ENCODE data around the gene CDY2A.
"Not testable (repeated sequence)": the region's sequence is repeated elsewhere in the genome, so short reads cannot be mapped to it uniquely, and the experiment has no call there.

CDY2A gene

GRCh38 chrY:18025487-18025886, at the start of gene CDY2A:
TSS of gene CDY2A (plus strand) at chrY:18025787. CDS start at chrY:18026115, 328 bp downstream.
- not testable (repeated sequence) for DNase-seq

- DNase-seq: not testable (repeated sequence)
These were observed 28.0 kb upstream of the CDY2A start for GRCh38 chrY:17997586-17997985.

GRCh38 chrY:17998266-17998665, 27.3 kb upstream of the CDY2A start:
- not testable (repeated sequence) for DNase-seq

GRCh38 chrY:18023897-18024296, 1.7 kb upstream of the CDY2A start:
- DNase-seq: not testable (repeated sequence)

GRCh38 chrY:18028845-18029244, 3.3 kb downstream of the CDY2A start:
- DNase-seq: not testable (repeated sequence)

- not testable (repeated sequence) for DNase-seq
These were observed 4.6 kb downstream of the CDY2A start for GRCh38 chrY:18030178-18030577.

- DNase-seq: not testable (repeated sequence)
These were observed 8.7 kb downstream of the CDY2A start for GRCh38 chrY:18034100-18034814.

GRCh38 chrY:18034864-18035263, 9.3 kb downstream of the CDY2A start:
- not testable (repeated sequence) for DNase-seq

GRCh38 chrY:18044990-18045389, 19.4 kb downstream of the CDY2A start:
- not testable (repeated sequence) for DNase-seq

- DNase-seq: not testable (repeated sequence)
These were observed 22.8 kb downstream of the CDY2A start for GRCh38 chrY:18048149-18049040.

- not testable (repeated sequence) for DNase-seq
These were observed 23.5 kb downstream of the CDY2A start for GRCh38 chrY:18049061-18049460.

- not testable (repeated sequence) for DNase-seq
These were observed 30.9 kb downstream of the CDY2A start for GRCh38 chrY:18056473-18056872.

GRCh38 chrY:18073464-18073863, 47.9 kb downstream of the CDY2A start:
- DNase-seq: not testable (repeated sequence)

Measured in NCI-H187 treated with DMSO at 0.1 percent for 48 hours (cell line).